GM21717 (cell line): ENCODE data around the gene SYNE1.
"Not testable (repeated sequence)": the region's sequence is repeated elsewhere in the genome, so short reads cannot be mapped to it uniquely, and the experiment has no call there.

Experiments used
- ATAC-seq: cut with Tn5 transposase; IDR thresholded peaks from one replicate; pipeline ENCODE4 v1.9.1; 2021; ENCODE audit warnings: mild to moderate bottlenecking, moderate library complexity; ENCODE audit not compliant: unreplicated experiment

Gene SYNE1

GRCh38 chr6:152154559-152155356, 482.4 kb downstream of the SYNE1 start:
- no peak for ATAC-seq

DNA sequence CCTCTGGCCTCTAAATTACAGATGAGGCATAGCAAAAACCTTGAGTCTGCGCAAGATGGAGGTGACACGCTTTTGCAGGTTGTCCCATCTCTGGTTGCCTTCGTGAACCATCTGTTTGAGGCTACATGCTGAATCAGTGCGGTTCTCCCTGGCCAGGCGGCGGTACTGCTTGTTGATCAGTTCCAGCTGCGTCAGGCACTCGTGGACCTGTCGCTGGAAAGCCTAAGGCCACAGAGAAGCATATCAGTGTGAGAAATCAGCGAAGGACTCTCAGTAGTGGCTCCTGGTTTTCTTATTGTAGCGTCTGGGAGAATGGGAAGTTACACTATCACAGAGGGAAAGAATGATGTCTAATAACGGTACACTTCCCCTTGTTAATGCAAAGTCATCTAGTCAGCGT, 485.2 kb downstream of the SYNE1 start:
- no peak for ATAC-seq

- ATAC-seq: no peak
Measured at GRCh38 chr6:152150196-152150595, 487.0 kb downstream of the SYNE1 start.

GRCh38 chr6:152148412-152148811, 488.8 kb downstream of the SYNE1 start:
- no peak for ATAC-seq

DNA sequence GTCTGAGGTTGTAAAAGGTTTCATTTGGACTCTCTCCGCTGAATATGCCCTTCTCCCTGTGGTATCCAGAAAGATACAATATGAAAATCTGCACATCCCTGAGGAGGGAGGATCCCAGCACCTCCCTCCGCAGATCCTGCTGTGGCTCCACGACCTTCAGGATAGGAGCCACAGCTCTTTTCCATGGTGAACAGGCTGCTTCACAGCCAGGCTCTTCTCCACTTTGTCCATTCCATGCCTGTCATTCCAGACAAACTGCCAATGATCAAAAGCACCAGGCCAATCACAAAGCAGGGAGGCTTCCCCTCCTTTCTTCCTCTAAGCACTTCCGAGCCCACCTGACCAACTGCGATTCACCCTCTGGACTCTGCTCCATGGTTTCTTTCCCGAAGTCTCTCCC, 489.9 kb downstream of the SYNE1 start:
- no peak for ATAC-seq

DNA sequence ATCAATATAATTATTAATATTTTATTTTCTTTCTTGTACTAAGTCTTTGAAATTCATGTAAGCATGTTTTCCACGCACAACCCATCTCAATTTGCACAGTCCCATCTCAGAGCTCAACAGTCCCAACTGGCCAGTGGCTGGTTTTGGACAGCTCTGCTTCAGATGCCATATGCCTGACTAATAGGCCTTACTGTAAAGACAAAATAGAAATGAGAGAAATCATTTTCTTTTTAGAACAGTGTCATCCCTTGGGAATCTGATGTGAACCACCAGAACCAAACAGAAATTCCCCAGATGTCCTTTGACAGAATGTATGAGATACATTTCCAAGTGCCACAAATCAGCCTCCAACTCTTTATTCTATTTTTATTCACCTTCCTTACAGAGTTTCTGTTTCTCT, 490.8 kb downstream of the SYNE1 start:
- no peak for ATAC-seq

GRCh38 chr6:152143359-152143758, 493.8 kb downstream of the SYNE1 start:
- no peak for ATAC-seq

DNA sequence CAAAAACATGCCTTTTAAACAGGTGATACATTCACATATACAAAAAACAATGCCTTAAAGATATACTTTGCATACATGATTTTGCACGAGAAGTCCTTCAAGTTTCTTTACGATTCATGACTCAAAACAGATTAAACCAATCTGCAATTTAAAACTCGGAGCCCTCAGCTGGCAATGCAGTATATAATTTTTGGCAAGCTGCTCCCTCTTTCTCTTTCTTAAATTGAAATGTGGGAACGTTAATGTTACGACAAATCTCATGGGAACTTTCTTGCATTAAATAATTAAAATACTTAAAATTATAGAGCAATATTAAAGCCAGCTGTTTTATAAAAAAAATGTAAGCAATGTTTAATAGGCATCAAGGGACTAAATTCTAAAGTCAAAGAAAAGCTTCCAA, 495.1 kb downstream of the SYNE1 start:
- no peak for ATAC-seq

DNA sequence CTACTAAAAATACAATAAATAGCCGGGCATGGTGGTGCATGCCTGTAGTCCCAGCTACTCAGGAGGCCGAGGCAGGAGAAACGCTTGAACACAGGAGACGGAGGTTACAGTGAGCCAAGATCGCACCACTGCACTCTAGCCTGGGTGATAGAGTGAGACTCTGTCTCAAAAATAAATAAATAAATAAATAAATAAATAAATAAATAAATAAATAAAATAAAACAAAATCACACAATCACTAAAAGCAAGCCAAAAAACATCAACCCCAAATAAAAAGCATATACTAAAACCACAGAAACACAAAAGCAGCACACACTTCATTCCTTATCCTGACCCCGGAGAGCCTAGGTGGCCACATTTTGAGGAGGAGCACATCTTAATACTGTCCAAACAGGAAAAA, 498.8 kb downstream of the SYNE1 start:
- ATAC-seq: not testable (repeated sequence)

DNA sequence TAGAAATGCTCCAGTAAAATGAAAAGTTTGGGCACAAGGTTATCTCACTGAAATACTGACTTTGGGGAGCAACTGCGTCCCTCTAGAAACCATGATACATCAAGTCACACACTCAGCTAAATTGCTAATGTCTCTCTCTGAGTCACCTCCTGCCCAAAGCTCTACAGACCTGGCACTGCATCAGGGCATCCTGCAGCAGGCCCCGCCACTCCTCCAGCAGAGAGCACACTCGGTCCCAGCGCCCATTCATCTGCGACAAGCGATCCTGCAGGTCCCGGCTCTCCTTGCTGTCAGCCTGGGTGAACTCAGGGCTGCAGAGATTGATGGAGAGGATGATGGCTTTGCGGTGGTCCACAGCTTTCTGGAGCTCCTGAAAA, 500.7 kb downstream of the SYNE1 start:
- ATAC-seq: no peak

GRCh38 chr6:152135755-152136448, 501.3 kb downstream of the SYNE1 start:
- ATAC-seq: no peak

DNA sequence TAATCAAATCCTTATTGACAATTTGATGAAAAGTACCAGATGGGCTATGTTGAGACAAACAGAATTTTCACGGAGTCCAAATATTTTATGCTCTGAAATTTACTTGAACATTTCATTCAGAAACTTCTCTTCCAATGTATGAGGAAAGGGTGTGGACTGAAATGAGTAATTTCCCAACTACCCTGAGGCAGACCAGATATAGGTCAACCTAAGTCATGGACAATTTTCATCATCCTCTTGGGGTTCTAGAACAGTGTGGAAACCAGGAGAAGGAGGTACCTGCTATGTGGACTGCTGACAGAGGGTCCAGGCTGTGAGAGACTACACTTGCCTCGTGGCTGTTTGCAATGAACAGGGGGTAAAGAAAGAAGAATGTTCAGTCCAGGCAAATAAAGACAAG, 506.7 kb downstream of the SYNE1 start:
- ATAC-seq: no peak

DNA sequence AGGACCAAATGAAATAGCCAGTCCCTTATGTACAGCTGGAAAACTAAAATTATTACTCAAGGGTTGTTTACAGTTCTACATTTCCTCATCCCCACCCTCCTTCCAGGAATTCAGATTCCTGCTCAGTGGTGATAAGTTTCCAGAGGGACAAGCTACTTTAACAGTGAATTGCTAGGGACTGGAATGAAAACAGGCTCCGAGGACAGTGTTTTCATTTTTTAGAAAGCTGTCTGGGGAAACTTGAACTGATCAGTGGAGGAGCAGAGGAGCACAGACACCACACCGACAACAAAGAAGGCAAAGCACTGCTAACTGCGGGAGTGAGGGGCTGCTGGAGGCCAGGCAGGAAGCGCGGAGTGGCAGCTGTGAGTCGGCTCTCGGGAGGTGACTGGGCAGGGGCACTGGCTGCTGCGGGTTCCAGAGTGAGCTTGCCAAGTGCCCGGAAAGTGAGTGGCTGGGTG, 507.4 kb downstream of the SYNE1 start:
- no peak for ATAC-seq

- ATAC-seq: no peak
Measured at GRCh38 chr6:152127432-152128165, 509.6 kb downstream of the SYNE1 start.

DNA sequence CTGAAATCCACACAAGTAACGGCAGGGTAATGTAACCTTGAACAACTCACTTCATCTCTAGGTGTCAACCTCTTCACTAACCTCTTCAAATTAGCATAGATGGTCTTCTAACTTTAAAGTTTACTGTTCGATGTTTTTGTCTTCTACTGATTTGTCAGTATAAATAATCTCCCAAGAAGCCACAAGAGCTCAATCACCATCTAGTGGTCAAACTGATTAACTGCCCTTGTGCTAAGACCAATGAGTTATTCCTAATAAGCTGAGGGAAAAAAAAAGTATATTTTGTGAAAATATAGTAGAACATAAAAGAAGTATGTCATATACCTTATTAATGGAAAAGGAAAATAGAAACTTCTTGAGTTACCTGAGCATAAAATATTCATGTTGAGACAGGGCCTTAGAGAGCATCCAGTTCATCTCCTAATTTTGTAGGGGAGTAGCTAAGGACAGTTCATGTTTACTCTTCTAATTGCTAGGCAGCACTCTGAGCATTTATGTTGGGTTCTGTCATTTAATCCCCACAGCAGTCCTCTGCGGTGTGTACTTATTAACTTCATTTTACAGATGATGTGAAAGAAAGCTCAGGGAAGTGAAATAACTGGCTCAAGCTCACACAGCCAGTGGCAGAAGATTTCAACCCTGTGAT, 512.6 kb downstream of the SYNE1 start:
- ATAC-seq: peak; percentile 66

DNA sequence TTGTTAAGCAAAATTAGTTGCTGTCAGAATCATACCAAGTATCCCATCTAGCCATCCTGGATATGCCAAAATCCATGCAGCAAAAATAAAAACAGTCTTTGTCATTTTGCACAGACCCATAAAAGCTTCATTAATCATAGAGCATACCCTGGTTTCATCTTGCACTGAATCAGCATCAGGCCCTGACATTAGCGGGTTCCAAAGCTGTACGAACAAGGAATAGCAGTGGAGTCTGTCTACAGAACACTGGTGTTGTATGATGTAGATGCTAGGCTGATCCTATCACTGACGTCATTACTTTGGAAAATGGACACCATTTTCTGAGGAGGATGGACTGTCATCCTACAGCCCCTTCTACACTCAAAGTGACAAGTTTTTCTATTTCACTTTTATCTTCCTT, 514.1 kb downstream of the SYNE1 start:
- no peak for ATAC-seq

DNA sequence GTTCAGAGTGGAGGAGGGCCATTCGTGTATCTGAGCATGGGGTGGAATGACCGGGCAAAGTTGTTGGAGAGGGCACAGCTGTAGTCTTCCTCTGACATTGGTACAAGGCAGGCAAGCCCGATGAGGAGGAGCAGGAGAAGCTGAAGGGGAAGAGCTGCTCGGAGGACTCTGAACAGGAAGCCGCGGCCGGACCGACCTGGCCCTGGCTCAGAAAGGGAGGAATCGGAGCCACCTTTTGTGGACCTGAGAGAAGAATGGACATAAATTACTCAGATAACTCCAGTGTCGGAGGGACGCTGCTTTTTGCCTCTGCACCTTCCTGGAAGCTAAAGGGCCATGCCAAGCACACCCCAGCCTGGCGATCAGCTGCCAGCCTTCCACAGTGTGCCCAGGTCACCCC, 514.7 kb downstream of the SYNE1 start:
- no peak for ATAC-seq

- ATAC-seq: no peak
Measured at GRCh38 chr6:152121910-152122309, 515.3 kb downstream of the SYNE1 start.

DNA sequence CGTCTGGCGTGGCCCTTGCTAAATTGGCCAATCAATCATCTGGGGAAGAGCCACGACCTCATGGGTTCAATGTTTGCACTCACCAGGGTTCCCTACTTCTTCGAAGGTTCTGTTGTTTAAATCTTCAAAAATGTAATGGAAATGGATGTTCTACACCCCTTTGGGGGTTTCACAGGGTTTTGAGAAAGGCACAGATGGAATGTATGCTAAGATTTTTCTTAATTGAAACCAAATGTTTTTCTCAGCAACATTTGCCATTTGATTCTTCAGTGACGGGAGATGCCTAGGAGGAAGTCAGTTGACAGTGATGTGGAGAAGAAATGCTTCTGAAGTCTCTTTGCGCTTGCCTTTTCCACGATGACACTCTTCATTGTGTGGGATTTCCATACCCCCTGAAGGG, 517.3 kb downstream of the SYNE1 start:
- no peak for ATAC-seq

GRCh38 chr6:152118678-152119077, 518.5 kb downstream of the SYNE1 start:
- ATAC-seq: no peak

DNA sequence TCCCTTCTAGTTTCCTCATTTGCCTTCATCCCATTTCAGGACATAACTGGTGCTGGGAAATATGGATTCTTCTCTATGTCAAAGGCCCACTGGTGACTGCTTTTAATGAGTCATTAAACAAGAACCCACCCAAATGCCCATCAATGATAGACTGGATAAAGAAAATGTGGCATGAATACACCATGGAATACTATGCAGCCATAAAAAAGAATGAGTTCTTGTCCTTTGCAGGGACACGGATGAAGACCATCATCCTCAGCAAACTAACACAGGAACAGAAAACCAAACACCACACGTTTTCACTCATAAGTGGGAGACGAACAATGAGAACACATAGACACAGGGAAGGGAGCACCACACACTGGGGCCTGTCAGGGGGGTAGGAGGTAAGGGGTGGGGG, 518.9 kb downstream of the SYNE1 start:
- ATAC-seq: no peak
